Activated CD8-positive, alpha-beta T cell treated with anti-CD3 and anti-CD28 coated beads for 36 hours (primary cell): ENCODE data around the gene SLC7A1. TPM values are rescaled to one million over a fixed set of nuclear protein-coding genes. Genes with fewer than 3 reads are reported as not detected.

Experiments used
- ATAC-seq: fragments of 200-7000 bp; cut with Tn5 transposase; one replicate; pipeline ENCODE4 v1.10.0; 2021; ENCODE audit warnings: mild to moderate bottlenecking, moderate library complexity
- CTCF ChIA-PET: fragments of 350-600 bp; sonication (Branson Sonifier 250); formaldehyde crosslinking; loops from one replicate; lab custom pipeline; 2021; ENCODE audit warnings: antibody characterized with exemption; lab: Charles Lee
- POLR2A ChIA-PET: fragments of 350-600 bp; sonication (Branson Sonifier 250); formaldehyde crosslinking; loops from one replicate; lab custom pipeline; 2021; ENCODE audit warnings: antibody characterized with exemption; lab: Charles Lee
- DNase-seq: peaks from one replicate; pipeline ENCODE4 v3.0.0-alpha.2; 2020
- H3K27ac Mint-ChIP-seq: one replicate; pipeline ENCODE4 v1.8.0; 2021; ENCODE audit warnings: mild to moderate bottlenecking, mixed read lengths
- H3K27me3 Mint-ChIP-seq: one replicate; pipeline ENCODE4 v1.8.0; 2021; ENCODE audit warnings: mixed read lengths
- H3K36me3 Mint-ChIP-seq: one replicate; pipeline ENCODE4 v1.8.0; 2021; ENCODE audit warnings: low read depth, mixed read lengths
- H3K4me1 Mint-ChIP-seq: one replicate; pipeline ENCODE4 v1.8.0; 2021; ENCODE audit warnings: low read depth, mixed read lengths
- H3K4me3 Mint-ChIP-seq: one replicate; pipeline ENCODE4 v1.8.0; 2021; ENCODE audit warnings: mild to moderate bottlenecking, moderate library complexity, mixed read lengths
- H3K9me3 Mint-ChIP-seq: one replicate; pipeline ENCODE4 v1.8.0; 2021; ENCODE audit warnings: mixed read lengths
- intact Hi-C: fragments of 100-400 bp; cut with micrococcal nuclease; formaldehyde crosslinking; loops from one replicate; pipeline ENCODE4 v1.10.0; 2022
- total RNA-seq, 2 experiments: library from RNA; stranded (reverse); gene quantifications; one replicate each; pipeline ENCODE4 v1.2.3, GENCODE V29; 2021
- TF ChIP-seq, protein P1 (sequence below): fragments of 200-600 bp; IDR thresholded peaks from one replicate; pipeline ENCODE4 v1.8.0; 2022; ENCODE audit warnings: antibody characterized with exemption, mild to moderate bottlenecking

SLC7A1 gene
- total RNA-seq, 2 experiments from 2014 or later: 119 to 124 TPM

DNA sequence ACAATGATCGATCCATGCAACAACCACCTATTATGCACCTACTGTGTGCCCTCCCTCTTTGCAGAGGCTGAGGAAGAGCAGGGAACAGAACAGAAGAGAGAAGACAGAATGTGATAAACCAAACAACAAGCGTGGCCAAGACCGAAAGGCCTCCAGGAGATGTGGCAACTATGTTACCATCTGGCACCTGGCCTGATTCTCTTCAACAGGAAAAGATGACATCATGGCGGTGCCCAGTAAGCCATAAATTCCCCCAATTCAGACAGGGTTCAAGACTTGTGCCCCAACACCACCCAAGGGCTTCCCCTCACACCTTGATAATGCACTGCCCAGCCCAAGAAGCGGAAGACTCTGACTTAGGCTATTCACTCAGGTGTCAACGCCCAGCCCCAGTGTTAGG lies 44.3 kb downstream of the SLC7A1 start:
- no peaks in the 10 kb centered on the region for H3K9me3 Mint-ChIP-seq
- TF ChIP-seq, protein P1, sequence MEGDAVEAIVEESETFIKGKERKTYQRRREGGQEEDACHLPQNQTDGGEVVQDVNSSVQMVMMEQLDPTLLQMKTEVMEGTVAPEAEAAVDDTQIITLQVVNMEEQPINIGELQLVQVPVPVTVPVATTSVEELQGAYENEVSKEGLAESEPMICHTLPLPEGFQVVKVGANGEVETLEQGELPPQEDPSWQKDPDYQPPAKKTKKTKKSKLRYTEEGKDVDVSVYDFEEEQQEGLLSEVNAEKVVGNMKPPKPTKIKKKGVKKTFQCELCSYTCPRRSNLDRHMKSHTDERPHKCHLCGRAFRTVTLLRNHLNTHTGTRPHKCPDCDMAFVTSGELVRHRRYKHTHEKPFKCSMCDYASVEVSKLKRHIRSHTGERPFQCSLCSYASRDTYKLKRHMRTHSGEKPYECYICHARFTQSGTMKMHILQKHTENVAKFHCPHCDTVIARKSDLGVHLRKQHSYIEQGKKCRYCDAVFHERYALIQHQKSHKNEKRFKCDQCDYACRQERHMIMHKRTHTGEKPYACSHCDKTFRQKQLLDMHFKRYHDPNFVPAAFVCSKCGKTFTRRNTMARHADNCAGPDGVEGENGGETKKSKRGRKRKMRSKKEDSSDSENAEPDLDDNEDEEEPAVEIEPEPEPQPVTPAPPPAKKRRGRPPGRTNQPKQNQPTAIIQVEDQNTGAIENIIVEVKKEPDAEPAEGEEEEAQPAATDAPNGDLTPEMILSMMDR: no peak
- no peak overlapping the region for H3K27ac Mint-ChIP-seq
- CTCF ChIA-PET: no interaction called here
- intact Hi-C loops: no loop called here
- no peak overlapping the region for H3K4me3 Mint-ChIP-seq
- H3K36me3 Mint-ChIP-seq: peaks cover 77% of the 10 kb centered on the region
- DNase-seq (no peak), ATAC-seq (no peak)
- H3K27me3 Mint-ChIP-seq: no peaks in the 10 kb centered on the region
- POLR2A ChIA-PET: no interaction called here
- H3K4me1 Mint-ChIP-seq: peaks cover 5% of the 10 kb centered on the region

DNA sequence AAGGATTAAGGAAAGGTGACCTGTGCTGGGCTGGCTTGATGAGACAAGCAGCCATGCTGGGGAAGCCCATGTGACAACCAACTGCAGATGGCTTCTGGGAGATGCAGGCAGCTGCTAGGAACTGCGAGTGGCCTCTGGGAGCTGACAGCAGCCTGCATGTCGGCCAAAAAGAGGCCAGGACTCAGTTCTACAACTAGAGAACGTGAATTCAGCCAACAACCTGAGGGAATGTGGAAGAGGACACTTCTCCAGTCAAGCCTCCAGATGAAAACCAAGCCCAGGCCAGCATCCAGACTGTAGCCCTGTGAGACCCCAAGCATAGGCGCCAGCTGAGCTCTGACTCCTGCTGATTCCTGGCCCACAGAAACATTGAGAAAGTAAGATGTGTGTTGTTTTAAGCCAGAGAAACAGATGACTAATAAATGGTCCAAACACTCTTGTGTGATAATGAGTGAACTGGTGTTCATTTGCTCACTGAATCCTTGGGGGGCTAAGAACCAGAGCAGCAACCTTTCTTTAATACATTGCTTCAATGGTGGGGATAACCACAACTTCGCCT lies 45.0 kb downstream of the SLC7A1 start:
- no peak for ATAC-seq
- POLR2A ChIA-PET: interaction anchor here (0.6 kb wide), 1 partner anchor 37 kb away, joined by 3 read pairs; no protein-coding TSS in a partner anchor
- CTCF ChIA-PET: no interaction called here

DNA sequence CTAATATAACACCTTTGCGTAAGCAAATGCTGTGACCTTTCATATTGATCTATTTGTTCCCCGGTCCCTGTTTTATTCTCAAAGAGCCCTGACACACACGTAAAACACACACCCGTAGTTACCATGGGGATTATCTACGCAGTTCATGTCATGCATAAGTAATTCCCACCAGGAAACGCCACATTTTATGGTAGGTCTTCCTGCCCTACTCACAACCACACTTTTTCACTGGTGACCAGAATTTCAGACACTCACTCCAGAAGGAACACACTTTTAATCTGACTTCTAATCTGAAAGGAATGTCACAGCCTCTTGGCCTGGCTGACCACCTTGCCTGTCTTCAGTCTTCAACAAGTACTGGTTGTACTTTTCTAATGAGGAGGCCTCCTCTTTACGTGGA lies 46.8 kb downstream of the SLC7A1 start:
- Mint-ChIP-seq H3K4me1 (peaks cover 19% of the 10 kb centered on the region), H3K4me3 (no peak overlapping the region), H3K9me3 (no peaks in the 10 kb centered on the region), H3K27ac (no peak overlapping the region), H3K36me3 (peaks cover 77% of the 10 kb centered on the region), H3K27me3 (no peaks in the 10 kb centered on the region)
- TF ChIP-seq, protein P1: no peak
- intact Hi-C loops: no loop called here
- CTCF ChIA-PET: no interaction called here
- no peak for DNase-seq
- no peak for ATAC-seq
- POLR2A ChIA-PET: no interaction called here

More for the DNA sequence above, 45.0 kb downstream of the SLC7A1 start:
- no peak for DNase-seq
- Mint-ChIP-seq H3K4me1 (peaks cover 5% of the 10 kb centered on the region), H3K4me3 (no peak overlapping the region), H3K36me3 (peaks cover 81% of the 10 kb centered on the region), H3K27ac (no peak overlapping the region), H3K9me3 (no peaks in the 10 kb centered on the region), H3K27me3 (no peaks in the 10 kb centered on the region)
- intact Hi-C loops: no loop called here
- TF ChIP-seq, protein P1: no peak

DNA sequence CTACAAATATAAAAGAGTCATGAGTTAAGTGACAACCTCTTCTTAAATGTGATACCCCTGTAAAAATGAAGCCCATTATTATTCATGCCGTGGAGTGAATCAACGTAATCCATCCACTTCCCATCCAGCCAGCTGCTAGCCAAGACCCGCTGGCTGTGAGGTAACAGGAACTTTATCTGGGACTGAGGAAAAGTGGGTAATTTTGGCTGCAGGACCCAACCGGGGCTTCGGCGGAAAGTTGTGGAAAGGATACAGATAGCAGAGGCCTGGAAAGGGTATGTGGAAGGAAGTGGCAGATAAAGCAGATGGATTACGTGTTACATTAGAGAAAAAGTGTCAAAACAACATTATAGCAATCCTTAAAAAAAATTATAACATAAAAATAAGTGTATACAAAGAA lies 48.3 kb downstream of the SLC7A1 start:
- TF ChIP-seq, protein P1: no peak
- Mint-ChIP-seq H3K27me3 (no peaks in the 10 kb centered on the region), H3K9me3 (no peaks in the 10 kb centered on the region), H3K4me3 (no peak overlapping the region), H3K27ac (peak overlapping the region; percentile 4), H3K4me1 (peaks cover 32% of the 10 kb centered on the region), H3K36me3 (peaks cover 71% of the 10 kb centered on the region)
- ATAC-seq (no peak), DNase-seq (no peak)
- ChIA-PET CTCF (interaction anchor here (1.4 kb wide), 1 partner anchor 39 kb away, joined by 3 read pairs; no protein-coding TSS in a partner anchor), POLR2A (no interaction called here)
- intact Hi-C loops: no loop called here

DNA sequence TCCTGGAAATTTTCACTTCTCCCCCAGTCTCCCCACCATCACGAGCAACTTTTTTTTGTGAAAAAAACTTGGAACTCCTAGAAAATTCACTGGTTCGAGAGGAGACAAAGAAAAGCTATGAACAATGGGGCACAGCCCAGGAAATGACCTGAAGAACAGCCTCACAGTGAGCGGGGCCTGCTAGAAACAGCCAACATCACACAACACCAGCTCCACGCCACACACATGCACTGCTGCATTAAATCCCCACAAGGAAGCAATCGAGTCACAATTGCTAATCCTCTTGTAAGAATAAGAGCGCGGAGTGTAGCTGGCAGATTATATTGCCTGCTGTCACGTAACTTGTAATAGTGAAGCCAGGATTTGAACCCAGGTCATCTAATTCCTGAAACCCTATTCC lies 48.8 kb downstream of the SLC7A1 start:
- no peaks in the 10 kb centered on the region for H3K27me3 Mint-ChIP-seq
- POLR2A ChIA-PET: no interaction called here
- no peak overlapping the region for H3K4me3 Mint-ChIP-seq
- TF ChIP-seq, protein P1: no peak
- intact Hi-C loops: no loop called here
- H3K36me3 Mint-ChIP-seq: peaks cover 68% of the 10 kb centered on the region
- DNase-seq (no peak), ATAC-seq (no peak)
- H3K27ac Mint-ChIP-seq: no peak overlapping the region
- CTCF ChIA-PET: interaction anchor here (1.4 kb wide), 1 partner anchor 39 kb away, joined by 3 read pairs; no protein-coding TSS in a partner anchor
- no peaks in the 10 kb centered on the region for H3K9me3 Mint-ChIP-seq
- peaks cover 33% of the 10 kb centered on the region for H3K4me1 Mint-ChIP-seq
